GM21381 (cell line): ENCODE data around the gene PRKAB1.

Source experiments
- ATAC-seq: cut with Tn5 transposase; IDR thresholded peaks from one replicate; pipeline ENCODE4 v1.9.1; 2021; ENCODE audit warnings: mild to moderate bottlenecking, moderate library complexity; ENCODE audit not compliant: unreplicated experiment

The PRKAB1 gene

GRCh38 chr12:119660076-119660475, 7.9 kb upstream of the PRKAB1 start:
- no peak for ATAC-seq

GRCh38 chr12:119661882-119662281, 6.1 kb upstream of the PRKAB1 start:
- no peak for ATAC-seq

GRCh38 chr12:119664642-119665041, 3.3 kb upstream of the PRKAB1 start:
- no peak for ATAC-seq

- ATAC-seq = no peak
Measured at GRCh38 chr12:119665164-119665929, 2.6 kb upstream of the PRKAB1 start.

- no peak for ATAC-seq
Measured at GRCh38 chr12:119666226-119666795, 1.6 kb upstream of the PRKAB1 start.

GRCh38 chr12:119666900-119667576, 895 bp upstream of the PRKAB1 start:
- ATAC-seq = no peak

GRCh38 chr12:119668324-119668841, 450 bp downstream of the PRKAB1 start:
- ATAC-seq = no peak

GRCh38 chr12:119669744-119670472, 2.0 kb downstream of the PRKAB1 start:
- no peak for ATAC-seq

GRCh38 chr12:119671070-119671469, 3.1 kb downstream of the PRKAB1 start:
- ATAC-seq = no peak

GRCh38 chr12:119672194-119672593, 4.3 kb downstream of the PRKAB1 start:
- no peak for ATAC-seq

- ATAC-seq = no peak
Measured at GRCh38 chr12:119673634-119674033, 5.7 kb downstream of the PRKAB1 start.

- no peak for ATAC-seq
Measured at GRCh38 chr12:119674560-119674959, 6.6 kb downstream of the PRKAB1 start.

GRCh38 chr12:119676022-119676421, 8.1 kb downstream of the PRKAB1 start:
- ATAC-seq = no peak

- no peak for ATAC-seq
Measured at GRCh38 chr12:119676573-119676972, 8.6 kb downstream of the PRKAB1 start.

GRCh38 chr12:119678459-119678858, 10.5 kb downstream of the PRKAB1 start:
- ATAC-seq = no peak

- no peak for ATAC-seq
Measured at GRCh38 chr12:119679081-119679480, 11.1 kb downstream of the PRKAB1 start.

GRCh38 chr12:119679490-119679889, 11.6 kb downstream of the PRKAB1 start:
- no peak for ATAC-seq

- ATAC-seq = no peak
Measured at GRCh38 chr12:119681111-119681510, 13.2 kb downstream of the PRKAB1 start.

- ATAC-seq = no peak
Measured at GRCh38 chr12:119681728-119682638, 14.1 kb downstream of the PRKAB1 start.

- no peak for ATAC-seq
Measured at GRCh38 chr12:119682639-119683252, 14.8 kb downstream of the PRKAB1 start.
